ENCODE measurements around the gene TRPC1.

GRCh38 chr3:142723665-142723967 is 218 bp upstream of the TRPC1 start:
- TF ChIP-seq POLR2AphosphoS5 (IDR thresholded peaks at IDR 0.05; ENCODE audit: borderline replicate concordance, low read depth, low read length) (no peak), EZH2 (IDR thresholded peaks at IDR 0.05) (no peak)
